ENCODE results near the gene ICAM5.

Gene ICAM5, protein sequence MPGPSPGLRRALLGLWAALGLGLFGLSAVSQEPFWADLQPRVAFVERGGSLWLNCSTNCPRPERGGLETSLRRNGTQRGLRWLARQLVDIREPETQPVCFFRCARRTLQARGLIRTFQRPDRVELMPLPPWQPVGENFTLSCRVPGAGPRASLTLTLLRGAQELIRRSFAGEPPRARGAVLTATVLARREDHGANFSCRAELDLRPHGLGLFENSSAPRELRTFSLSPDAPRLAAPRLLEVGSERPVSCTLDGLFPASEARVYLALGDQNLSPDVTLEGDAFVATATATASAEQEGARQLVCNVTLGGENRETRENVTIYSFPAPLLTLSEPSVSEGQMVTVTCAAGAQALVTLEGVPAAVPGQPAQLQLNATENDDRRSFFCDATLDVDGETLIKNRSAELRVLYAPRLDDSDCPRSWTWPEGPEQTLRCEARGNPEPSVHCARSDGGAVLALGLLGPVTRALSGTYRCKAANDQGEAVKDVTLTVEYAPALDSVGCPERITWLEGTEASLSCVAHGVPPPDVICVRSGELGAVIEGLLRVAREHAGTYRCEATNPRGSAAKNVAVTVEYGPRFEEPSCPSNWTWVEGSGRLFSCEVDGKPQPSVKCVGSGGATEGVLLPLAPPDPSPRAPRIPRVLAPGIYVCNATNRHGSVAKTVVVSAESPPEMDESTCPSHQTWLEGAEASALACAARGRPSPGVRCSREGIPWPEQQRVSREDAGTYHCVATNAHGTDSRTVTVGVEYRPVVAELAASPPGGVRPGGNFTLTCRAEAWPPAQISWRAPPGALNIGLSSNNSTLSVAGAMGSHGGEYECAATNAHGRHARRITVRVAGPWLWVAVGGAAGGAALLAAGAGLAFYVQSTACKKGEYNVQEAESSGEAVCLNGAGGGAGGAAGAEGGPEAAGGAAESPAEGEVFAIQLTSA

DNA sequence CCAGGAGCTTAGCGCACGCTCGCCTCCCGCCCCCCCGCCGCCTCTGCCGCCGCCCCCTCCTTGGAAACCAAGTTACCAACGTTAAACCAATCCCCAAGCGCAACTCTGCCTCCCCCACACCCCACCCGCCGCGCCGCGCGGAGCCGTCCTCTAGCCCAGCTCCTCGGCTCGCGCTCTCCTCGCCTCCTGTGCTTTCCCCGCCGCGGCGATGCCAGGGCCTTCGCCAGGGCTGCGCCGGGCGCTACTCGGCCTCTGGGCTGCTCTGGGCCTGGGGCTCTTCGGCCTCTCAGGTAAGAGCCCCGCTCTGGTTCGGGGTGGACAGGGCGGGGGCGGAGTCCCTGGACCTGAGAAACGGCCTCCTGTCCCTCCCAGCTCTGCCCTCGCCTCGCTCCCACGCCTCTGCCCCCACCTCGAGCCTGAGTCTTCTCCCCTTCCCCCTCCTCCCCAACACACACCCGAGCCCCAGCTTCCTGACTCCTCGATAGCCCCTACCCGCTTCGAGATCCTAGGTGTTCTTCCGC lies at the start of gene ICAM5:
ICAM5 (plus strand) TSS at position 117 of the 521 bp plus-strand sequence; CDS start at position 209, 92 bp downstream.
- in situ Hi-C loops (cut with MboI; ENCODE audit: low sequenced_read_pairs): no loop called here

DNA sequence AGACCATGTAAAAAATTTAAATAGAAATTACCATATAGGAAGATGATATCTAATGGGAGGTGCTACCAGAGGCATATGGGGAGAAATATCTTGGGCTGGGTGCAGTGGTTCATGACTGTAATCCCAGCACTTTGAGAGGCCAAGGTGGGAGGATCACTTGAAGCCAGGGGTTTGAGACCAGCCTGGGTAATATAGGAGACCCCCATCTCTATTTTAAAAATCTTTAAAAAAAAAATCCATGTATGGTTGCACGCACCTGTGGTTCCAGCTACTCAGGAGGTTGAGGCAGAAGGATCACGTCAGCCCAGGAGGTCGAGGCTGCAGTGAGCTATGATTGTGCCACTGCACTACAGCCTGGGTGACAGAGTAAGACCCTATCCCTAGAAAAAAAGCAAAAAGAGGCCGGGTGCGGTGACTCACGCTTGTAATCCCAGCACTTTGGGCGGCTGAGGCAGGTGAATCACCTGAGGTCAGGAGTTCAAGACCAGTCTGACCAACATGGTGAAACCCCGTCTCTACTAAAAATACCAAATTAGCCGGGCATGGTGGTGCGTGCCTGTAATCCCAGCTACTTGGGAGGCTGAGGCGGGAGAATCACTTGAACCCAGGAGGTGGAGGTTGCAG lies 47.8 kb upstream of the ICAM5 start:
- in situ Hi-C loops (cut with MboI; ENCODE audit: low sequenced_read_pairs): loop anchor here (25.0 kb wide), 1 partner anchor 305 kb away; the partner anchor contains the start of gene OLFM2

- in situ Hi-C loops (cut with MboI; ENCODE audit: low sequenced_read_pairs): loop anchor here (25.0 kb wide), 1 partner anchor 306 kb away; the partner anchor contains the start of gene OLFM2
These were observed 46.1 kb upstream of the ICAM5 start for GRCh38 chr19:10243606-10244005.

DNA sequence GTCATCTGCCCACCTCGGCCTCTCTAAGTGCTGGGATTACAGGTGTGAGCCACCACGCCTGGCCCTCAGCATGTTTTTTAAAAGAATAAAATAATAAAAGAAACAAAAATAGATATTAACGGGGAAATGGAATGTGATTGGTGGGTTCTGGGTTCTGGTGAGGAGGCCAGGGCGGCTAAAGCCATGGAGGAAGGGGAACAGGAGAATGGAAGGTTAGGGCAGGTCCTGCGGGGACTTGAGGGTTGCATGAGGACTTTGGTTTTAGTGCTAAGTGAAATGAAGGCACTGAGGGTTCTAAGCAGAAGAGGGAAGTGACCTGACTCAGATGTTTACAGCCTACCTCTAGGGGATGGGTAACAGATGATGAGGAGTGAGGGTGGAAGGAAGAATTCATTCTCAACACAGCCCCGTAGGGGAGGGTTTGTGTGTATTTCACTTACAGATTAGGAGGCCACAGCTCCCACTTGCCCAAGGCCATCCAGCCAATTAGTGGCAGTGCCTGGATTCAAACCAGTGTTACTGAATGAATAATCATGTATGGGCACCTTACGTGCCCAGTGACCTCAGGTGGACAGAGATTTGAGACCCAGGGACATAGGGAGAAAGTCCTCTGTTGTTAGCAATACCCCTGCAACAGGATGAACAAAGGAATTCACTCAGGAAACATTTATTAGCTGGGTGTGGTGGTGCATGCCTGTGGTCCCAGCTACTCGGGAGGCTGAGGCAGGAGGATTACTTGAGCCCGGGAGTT lies 44.4 kb upstream of the ICAM5 start:
- in situ Hi-C loops (cut with MboI; ENCODE audit: low sequenced_read_pairs): loop anchor here (25.0 kb wide), 1 partner anchor 308 kb away; the partner anchor contains the start of gene OLFM2

DNA sequence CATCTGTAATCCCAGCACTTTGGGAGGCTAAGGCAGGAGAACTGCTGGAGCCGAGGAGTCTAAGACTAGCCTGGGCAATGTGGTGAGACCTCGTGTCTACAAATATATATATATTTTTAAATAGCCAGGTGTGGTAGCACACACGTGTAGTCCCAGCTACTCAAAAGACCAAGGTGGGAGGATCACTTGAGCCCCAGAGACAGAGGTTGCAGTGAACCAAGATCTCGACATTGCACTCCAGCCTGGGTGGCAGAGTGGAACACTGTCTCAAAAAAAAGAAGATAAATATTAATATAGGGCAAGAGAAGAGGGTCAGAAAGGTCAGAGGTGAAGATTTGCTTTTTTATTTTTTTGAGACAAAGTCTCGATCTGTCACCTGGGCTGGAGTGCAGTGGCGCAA lies 43.2 kb upstream of the ICAM5 start:
- in situ Hi-C loops (cut with MboI; ENCODE audit: low sequenced_read_pairs): loop anchor here (25.0 kb wide), 1 partner anchor 309 kb away; the partner anchor contains the start of gene OLFM2

GRCh38 chr19:10251792-10252694 lies 37.7 kb upstream of the ICAM5 start, which contains the start of gene MRPL4:
MRPL4 (plus strand) TSS chr19:10252214; CDS start chr19:10252254, 40 bp downstream.
- in situ Hi-C loops (cut with MboI; ENCODE audit: low sequenced_read_pairs): no loop called here

DNA sequence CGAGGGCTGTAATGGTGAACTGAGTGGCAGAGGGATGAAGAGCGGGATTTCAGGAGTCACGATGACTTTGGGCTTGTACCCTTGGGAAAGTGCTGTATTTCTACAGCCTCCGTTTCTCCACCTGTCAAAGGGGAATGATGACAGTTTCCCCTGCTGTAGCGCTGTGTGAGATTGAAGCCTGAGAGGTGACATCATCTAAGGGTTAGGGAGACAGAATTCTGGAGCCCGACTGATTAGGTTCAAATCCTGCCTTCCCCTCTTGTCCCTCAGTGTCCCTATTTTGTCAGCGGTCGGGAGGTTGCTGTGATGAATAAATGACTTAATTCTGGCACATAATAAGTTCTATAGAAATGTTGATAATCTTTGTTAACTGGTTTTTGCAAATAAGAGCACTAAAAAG lies 37.0 kb upstream of the ICAM5 start:
- in situ Hi-C loops (cut with MboI; ENCODE audit: low sequenced_read_pairs): no loop called here

DNA sequence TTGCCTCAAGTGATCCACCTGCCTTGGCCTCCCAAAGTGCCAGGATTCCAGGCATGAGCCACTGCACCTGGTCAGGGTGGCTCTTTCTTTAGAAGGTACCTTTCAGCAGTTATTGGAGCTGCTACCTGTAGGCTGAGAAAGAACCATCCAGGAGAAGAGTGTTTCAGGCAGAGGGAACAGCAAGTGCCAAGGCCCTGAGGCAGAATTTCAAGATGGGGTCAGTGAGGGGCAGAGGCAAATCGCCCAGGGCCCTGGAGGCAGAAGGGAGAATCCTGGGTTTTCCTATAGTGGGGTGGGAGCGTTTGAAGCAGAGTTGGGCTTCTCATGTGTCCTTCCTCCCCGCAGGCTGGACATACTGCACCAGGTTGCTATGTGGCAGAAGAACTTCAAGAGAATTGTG lies 35.5 kb upstream of the ICAM5 start:
- in situ Hi-C loops (cut with MboI; ENCODE audit: low sequenced_read_pairs): no loop called here

DNA sequence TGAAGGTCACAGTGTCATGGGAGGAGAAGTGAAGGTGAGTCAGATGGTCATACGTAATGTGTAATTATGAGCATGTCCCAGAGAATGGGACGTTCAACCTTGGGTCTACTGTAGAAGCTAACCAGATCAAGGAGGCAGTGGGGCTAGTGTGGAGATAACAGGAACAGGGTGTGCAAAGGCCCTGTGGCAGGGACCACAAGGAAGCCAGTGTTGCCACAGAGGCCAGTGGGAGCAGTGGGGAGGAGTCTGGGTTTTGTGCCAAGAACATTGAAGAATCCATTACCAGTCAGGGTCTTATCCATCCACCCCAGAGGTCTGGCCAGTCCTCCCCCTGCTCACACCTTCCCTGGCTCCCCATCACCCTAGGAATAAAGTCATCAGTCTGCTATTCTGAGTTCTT lies 34.4 kb upstream of the ICAM5 start:
- in situ Hi-C loops (cut with MboI; ENCODE audit: low sequenced_read_pairs): no loop called here

DNA sequence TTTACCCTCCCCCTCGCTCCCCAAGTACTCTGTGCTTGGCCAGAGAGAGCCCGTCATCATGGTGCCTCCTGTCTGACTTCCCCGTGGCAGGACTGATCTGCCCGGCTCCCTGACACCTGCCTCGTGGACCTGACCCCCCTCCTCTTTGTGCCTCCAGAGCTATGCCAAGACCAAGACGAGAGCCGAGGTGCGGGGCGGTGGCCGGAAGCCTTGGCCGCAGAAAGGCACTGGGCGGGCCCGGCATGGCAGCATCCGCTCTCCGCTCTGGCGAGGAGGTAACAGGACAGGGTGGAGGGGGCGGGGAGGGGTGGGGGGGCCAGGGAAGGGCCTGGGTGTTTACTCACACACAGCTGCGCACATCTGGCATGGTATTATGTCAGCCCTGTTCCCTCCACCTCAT lies 33.2 kb upstream of the ICAM5 start:
- in situ Hi-C loops (cut with MboI; ENCODE audit: low sequenced_read_pairs): no loop called here

DNA sequence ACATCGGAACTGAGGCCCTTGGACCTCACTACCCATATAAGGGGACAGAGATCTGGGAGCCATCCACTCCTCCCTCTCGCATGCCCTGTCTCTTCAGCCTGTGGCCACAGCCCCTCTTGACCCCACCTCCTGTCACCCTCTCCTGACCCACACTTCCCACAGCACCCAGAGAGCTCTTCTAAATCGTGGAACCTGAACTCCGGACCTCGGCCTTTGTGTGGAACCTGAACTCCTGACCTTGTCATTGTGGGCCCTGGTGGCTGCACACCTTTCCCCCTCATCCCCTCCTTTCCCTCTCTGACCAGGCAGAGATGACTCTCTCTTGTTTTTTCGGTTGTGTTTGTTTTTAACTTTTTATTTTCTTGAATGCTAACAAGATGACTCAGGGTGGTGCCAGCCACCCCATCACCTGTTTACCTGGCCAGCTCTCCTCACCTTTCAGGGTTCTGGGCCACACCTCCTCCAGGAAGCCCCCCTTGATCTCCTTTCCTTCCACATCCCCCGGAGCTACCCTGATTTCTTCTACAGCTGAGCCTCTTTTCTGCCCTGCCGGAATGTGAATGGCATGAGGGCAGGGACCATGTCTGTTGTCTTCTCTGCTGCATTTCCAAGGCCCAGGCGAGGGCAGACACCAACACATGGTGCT lies 32.7 kb upstream of the ICAM5 start:
- in situ Hi-C loops (cut with MboI; ENCODE audit: low sequenced_read_pairs): no loop called here

DNA sequence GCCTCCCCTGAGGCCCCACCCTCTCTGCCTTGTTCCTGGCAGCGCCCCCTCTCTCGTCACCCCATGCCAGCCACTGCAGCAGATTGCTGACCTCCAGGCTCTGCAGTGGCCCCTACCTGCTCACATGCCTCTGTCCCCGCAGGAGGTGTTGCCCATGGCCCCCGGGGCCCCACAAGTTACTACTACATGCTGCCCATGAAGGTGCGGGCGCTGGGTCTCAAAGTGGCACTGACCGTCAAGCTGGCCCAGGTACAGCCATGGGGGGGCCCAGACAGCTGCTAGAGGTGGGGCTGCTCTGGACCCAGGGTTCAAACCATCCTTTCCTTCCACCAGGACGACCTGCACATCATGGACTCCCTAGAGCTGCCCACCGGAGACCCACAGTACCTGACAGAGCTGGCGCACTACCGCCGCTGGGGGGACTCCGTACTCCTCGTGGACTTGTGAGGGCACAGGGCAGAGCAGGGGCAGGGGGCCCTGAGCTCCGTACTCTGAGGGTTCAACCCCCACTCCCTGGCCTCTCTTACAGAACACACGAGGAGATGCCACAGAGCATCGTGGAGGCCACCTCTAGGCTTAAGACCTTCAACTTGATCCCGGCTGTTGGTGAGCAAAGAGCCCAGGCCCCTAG lies 31.6 kb upstream of the ICAM5 start:
- in situ Hi-C loops (cut with MboI; ENCODE audit: low sequenced_read_pairs): no loop called here

DNA sequence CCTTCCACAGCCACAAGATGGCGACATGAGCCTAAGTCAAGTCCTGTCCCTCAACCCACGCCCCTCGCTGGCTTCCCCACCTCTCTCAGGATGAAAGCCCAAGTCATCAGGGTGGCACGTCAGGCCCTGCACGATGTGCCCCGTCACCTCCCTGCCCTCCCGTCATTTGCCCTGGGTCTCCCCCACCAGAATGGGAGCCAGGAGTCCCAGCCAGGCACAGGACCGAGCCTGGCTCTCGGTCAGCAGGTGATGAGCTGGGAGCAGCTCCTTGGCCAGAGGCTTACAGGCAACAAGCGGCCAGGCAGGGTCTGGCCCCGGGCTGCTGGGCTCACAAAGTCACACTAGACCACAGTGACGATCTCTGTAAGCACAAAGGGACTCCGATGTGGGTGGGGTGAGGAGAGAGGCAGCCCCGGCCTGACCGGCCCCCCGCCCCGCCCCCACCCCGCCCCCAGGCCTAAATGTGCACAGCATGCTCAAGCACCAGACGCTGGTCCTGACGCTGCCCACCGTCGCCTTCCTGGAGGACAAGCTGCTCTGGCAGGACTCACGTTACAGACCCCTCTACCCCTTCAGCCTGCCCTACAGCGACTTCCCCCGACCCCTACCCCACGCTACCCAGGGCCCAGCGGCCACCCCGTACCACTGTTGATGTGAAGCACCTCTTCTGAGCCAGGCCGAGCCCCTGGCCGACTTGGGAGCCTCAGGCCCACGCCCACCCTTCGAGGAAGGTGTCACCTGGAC lies 30.4 kb upstream of the ICAM5 start:
- in situ Hi-C loops (cut with MboI; ENCODE audit: low sequenced_read_pairs): no loop called here

DNA sequence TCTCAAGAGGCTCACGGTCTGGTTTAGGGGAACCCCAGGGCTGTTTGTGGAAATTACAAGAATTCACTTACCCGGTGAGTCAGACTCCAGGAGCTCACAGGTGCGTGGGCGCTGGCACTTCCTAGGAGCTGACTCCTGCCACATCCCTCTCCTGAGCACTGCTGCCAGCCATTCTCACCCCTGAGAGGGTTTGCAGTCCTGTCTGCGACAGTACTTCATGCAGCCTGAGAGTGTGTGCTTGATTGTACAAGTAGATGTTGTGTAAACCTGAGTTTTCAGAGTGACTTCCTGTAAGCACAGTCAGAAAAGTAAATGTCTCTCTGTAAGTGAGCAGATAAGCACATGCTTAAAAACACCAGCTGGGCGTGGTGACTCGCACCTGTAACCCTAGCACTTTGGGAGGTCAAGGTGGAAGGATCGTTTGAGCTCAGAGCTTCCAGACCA lies 29.6 kb upstream of the ICAM5 start:
- in situ Hi-C loops (cut with MboI; ENCODE audit: low sequenced_read_pairs): loop anchor here (5.0 kb wide), 1 partner anchor 127 kb away; no protein-coding TSS in a partner anchor

GRCh38 chr19:10262771-10263170 lies 27.0 kb upstream of the ICAM5 start:
- in situ Hi-C loops (cut with MboI; ENCODE audit: low sequenced_read_pairs): loop anchor here (5.0 kb wide), 1 partner anchor 125 kb away; no protein-coding TSS in a partner anchor

DNA sequence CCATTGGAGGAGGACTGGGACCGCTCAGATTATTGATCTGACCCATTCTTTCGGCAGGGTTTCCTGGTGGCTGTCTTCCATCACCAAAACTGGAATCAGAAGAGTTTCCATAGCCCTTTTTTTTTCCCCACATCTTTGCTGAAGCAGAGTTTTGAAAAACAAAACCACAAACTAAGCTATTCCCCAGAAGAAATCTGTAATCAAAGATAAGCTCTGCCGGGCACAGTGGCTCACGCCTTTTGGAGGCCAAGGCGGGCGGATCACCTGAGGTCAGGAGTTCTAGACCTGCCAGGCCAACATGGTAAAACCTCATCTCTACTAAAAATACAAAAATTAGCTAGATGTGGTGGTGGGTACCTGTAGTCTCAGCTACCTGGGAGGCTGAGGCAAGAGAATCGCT lies 23.0 kb upstream of the ICAM5 start:
- in situ Hi-C loops (cut with MboI; ENCODE audit: low sequenced_read_pairs): no loop called here

DNA sequence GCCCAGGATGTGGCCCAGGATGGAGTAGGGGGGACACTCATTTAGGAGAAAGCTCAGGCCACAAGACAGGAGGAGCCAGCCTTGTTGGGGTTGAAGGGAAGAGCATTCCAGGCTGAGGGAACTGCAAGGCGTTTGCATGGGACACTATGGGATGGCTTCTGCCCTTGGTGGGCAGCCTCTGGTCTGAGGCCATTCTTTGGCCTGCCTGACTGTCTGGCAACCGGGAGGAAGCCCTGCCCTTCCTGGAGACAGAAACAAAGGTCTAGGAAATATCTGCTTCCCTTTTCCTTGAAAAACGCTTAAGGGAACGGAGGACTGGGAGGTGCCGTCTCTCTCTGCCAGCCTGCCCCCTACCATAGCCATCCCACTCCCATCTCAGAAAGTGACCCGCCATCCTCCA lies 21.7 kb upstream of the ICAM5 start:
- in situ Hi-C loops (cut with MboI; ENCODE audit: low sequenced_read_pairs): no loop called here

All from HL-60/S4 treated with phorbol 12-myristate 13-acetate at 8.2 ng/mL for 4 days and 3 days (cell line).